ENCODE data around the gene LCAT.
"Not testable (repeated sequence)": the region's sequence is repeated elsewhere in the genome, so short reads cannot be mapped to it uniquely, and the experiment has no call there.

The LCAT gene

GRCh38 chr16:67915831-67916723 is 27.8 kb downstream of the LCAT start:
- Histone ChIP-seq H3K27ac (no peak overlapping the region), H3K36me3 (peaks cover 4% of the 10 kb centered on the region), H3K9me3 (ENCODE audit: severe bottlenecking) (no peaks in the 10 kb centered on the region), H3K4me3 (ENCODE audit: low read depth, low read length) (no peak overlapping the region), H3K27me3 (ENCODE audit: insufficient read depth, low read depth, severe bottlenecking) (no peaks in the 10 kb centered on the region)
- no peak for DNase-seq
- no peak for TF ChIP-seq CTCF (IDR thresholded peaks at IDR 0.05; ENCODE audit: low read depth, low read length)

GRCh38 chr16:67915496-67915769 is 28.5 kb downstream of the LCAT start:
- H3K9me3 ChIP-seq (ENCODE audit: severe bottlenecking); H3K36me3 ChIP-seq; DNase-seq; H3K27me3 ChIP-seq (ENCODE audit: insufficient read depth, low read depth, severe bottlenecking); H3K4me3 ChIP-seq (ENCODE audit: low read depth, low read length); H3K27ac ChIP-seq: not testable (repeated sequence)

GRCh38 chr16:67914758-67915495 is 29.0 kb downstream of the LCAT start:
- no peak for DNase-seq
- no peak for TF ChIP-seq CTCF (IDR thresholded peaks at IDR 0.05; ENCODE audit: low read depth, low read length)
- Histone ChIP-seq H3K9me3 (ENCODE audit: severe bottlenecking) (no peaks in the 10 kb centered on the region), H3K36me3 (peaks cover 8% of the 10 kb centered on the region), H3K4me3 (ENCODE audit: low read depth, low read length) (no peak overlapping the region), H3K27ac (no peak overlapping the region), H3K27me3 (ENCODE audit: insufficient read depth, low read depth, severe bottlenecking) (no peaks in the 10 kb centered on the region)

GRCh38 chr16:67910158-67910557 is 33.8 kb downstream of the LCAT start:
- DNase-seq = no peak

GRCh38 chr16:67909056-67909742 is 34.7 kb downstream of the LCAT start:
- no peak overlapping the region for H3K27ac ChIP-seq
- TF ChIP-seq CTCF (IDR thresholded peaks at IDR 0.05; ENCODE audit: low read depth, low read length) = no peak
- no peaks in the 10 kb centered on the region for H3K9me3 ChIP-seq (ENCODE audit: severe bottlenecking)
- peaks cover 16% of the 10 kb centered on the region for H3K36me3 ChIP-seq
- no peaks in the 10 kb centered on the region for H3K27me3 ChIP-seq (ENCODE audit: insufficient read depth, low read depth, severe bottlenecking)
- no peak overlapping the region for H3K4me3 ChIP-seq (ENCODE audit: low read depth, low read length)
- DNase-seq = no peak

More at GRCh38 chr16:67910158-67910557, 33.8 kb downstream of the LCAT start:
- H3K27me3 ChIP-seq (ENCODE audit: insufficient read depth, low read depth, severe bottlenecking) = no peaks in the 10 kb centered on the region
- TF ChIP-seq CTCF (IDR thresholded peaks at IDR 0.05; ENCODE audit: low read depth, low read length) = no peak
- no peaks in the 10 kb centered on the region for H3K9me3 ChIP-seq (ENCODE audit: severe bottlenecking)
- H3K36me3 ChIP-seq = peaks cover 16% of the 10 kb centered on the region
- no peak overlapping the region for H3K4me3 ChIP-seq (ENCODE audit: low read depth, low read length)
- no peak overlapping the region for H3K27ac ChIP-seq
